ENCODE data around the gene MAML1.

GRCh38 chr5:179729303-179729702 lies 3.3 kb upstream of the MAML1 start:
- TF ChIP-seq CTCF (conservative IDR thresholded peaks at IDR 0.05; ENCODE audit: low read depth, low read length) (no peak), EZH2 (IDR thresholded peaks at IDR 0.05; ENCODE audit: low read length, unreplicated experiment) (no peak)
